ENCODE results near the gene KIRREL3. TPM values are rescaled to one million over a fixed set of nuclear protein-coding genes. Genes with fewer than 3 reads are reported as not detected.

The KIRREL3 gene
- total RNA-seq, 1 donor from 2014 or later, result under 0.01 TPM

DNA sequence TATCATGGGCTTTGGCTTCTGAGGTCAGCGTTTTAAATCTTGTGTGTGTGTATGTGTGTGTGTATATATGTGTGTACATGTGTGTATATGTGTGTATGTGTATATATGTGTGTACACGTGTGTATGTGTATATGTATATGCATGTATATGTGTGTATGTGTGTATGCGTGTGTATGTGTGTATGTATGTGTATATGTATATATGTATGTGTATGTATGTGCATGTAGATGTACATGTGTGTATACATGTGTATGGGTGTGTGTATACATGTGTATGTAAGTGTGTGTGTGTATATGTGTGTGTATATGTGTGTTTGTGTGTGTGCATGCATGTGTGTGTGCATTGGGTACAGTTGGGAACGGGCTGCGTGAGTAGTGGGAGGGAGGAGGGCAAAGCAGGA is 522.1 kb downstream of the KIRREL3 start:
- H3K4me1 ChIP-seq (ENCODE audit: control insufficient read depth in 3 of 3, insufficient read depth in 3 of 3, low read length in 3 of 3), result peaks cover 3 to 4% (median 4%) of the 10 kb centered on the region in 3 donors
- no peaks in the 10 kb centered on the region for H3K27me3 ChIP-seq (ENCODE audit: control insufficient read depth in 3 of 3, insufficient read depth in 3 of 3, low read length in 3 of 3)
- no peaks in the 10 kb centered on the region for H3K9me3 ChIP-seq (ENCODE audit: control insufficient read depth in 3 of 3, low read length in 3 of 3)
- H3K27ac ChIP-seq (ENCODE audit: low read depth, low read length), result no peak overlapping the region
- H3K4me3 ChIP-seq (ENCODE audit: low read length in 3 of 3), result no peak overlapping the region
- H3K36me3 ChIP-seq (ENCODE audit: control insufficient read depth in 3 of 3, insufficient read depth in 3 of 3, low read length in 3 of 3), result no peaks in the 10 kb centered on the region
- no peak overlapping the region for H3K9ac ChIP-seq (ENCODE audit: low read depth in 1 of 3, low read length in 3 of 3)

DNA sequence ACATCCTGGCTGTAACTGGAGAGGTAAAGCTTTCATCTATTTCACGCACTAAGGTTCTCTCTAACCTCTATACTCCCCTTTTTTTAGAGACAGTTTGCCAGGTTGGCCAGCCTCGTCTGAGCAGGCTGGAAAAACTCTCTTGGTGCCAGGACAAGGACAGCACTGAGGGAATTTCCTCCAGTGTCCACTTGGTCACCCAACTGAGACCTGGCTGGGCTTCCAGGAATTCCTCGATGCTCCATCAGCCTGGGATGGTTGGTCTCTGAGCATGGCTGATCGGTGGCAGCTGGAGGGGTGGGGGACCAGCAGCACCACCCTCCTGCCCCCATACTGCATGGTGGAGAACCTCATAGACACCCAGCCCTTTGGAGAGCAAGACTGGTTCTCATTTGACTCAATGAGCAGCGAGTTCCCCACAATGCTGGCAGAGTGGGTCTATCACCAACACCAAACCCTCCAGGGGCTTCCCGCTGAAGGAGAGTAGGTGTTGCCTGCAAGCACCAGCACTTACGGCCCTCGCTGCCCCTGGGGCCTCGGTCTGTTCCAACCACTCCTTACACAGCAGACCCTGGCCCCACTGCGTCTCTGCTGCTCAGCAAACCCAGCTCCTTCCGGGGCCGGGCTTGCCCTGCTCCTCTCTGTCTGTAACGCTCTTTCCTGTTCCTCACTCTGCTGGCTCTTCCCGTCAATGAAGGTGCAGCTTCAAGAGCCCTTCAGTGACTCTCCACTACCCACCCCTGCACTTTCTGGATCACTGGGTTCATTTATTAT is 522.9 kb downstream of the KIRREL3 start:
- no peak overlapping the region for H3K4me3 ChIP-seq (ENCODE audit: low read length in 3 of 3)
- H3K9ac ChIP-seq (ENCODE audit: low read depth in 1 of 3, low read length in 3 of 3), result no peak overlapping the region
- no peaks in the 10 kb centered on the region for H3K27me3 ChIP-seq (ENCODE audit: control insufficient read depth in 3 of 3, insufficient read depth in 3 of 3, low read length in 3 of 3)
- H3K9me3 ChIP-seq (ENCODE audit: control insufficient read depth in 3 of 3, low read length in 3 of 3), result no peaks in the 10 kb centered on the region
- H3K36me3 ChIP-seq (ENCODE audit: control insufficient read depth in 3 of 3, insufficient read depth in 3 of 3, low read length in 3 of 3), result no peaks in the 10 kb centered on the region
- H3K4me1 ChIP-seq (ENCODE audit: control insufficient read depth in 3 of 3, insufficient read depth in 3 of 3, low read length in 3 of 3), result peaks cover 3 to 4% (median 4%) of the 10 kb centered on the region in 3 donors
- H3K27ac ChIP-seq (ENCODE audit: low read depth, low read length), result no peak overlapping the region

DNA sequence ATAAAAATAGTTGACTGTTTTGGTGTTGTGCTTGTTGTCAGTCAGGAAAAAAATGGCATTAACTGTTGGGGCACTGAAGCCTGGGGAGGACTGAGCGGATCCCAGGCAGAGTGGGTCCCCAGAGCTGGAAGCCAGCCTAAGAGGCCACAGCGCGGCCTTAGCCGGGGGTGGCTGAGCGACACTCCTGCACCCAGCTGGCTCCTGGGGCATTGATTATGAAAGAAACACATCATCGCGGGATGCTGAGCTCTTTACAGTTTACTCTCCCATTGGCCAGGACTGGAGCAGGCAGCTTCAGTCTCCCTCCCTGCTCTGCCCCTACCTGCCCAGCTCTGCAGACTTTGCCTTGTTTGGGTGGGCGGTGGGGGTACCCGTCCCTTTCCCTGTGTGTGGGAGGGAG is 523.6 kb downstream of the KIRREL3 start:
- Histone ChIP-seq H3K4me1 (ENCODE audit: control insufficient read depth in 3 of 3, insufficient read depth in 3 of 3, low read length in 3 of 3) (peaks cover 3 to 4% (median 4%) of the 10 kb centered on the region in 3 donors), H3K4me3 (ENCODE audit: low read length in 3 of 3) (no peak overlapping the region), H3K36me3 (ENCODE audit: control insufficient read depth in 3 of 3, insufficient read depth in 3 of 3, low read length in 3 of 3) (no peaks in the 10 kb centered on the region), H3K27me3 (ENCODE audit: control insufficient read depth in 3 of 3, insufficient read depth in 3 of 3, low read length in 3 of 3) (no peaks in the 10 kb centered on the region), H3K9me3 (ENCODE audit: control insufficient read depth in 3 of 3, low read length in 3 of 3) (no peaks in the 10 kb centered on the region), H3K9ac (ENCODE audit: low read depth in 1 of 3, low read length in 3 of 3) (no peak overlapping the region), H3K27ac (ENCODE audit: low read depth, low read length) (no peak overlapping the region)

DNA sequence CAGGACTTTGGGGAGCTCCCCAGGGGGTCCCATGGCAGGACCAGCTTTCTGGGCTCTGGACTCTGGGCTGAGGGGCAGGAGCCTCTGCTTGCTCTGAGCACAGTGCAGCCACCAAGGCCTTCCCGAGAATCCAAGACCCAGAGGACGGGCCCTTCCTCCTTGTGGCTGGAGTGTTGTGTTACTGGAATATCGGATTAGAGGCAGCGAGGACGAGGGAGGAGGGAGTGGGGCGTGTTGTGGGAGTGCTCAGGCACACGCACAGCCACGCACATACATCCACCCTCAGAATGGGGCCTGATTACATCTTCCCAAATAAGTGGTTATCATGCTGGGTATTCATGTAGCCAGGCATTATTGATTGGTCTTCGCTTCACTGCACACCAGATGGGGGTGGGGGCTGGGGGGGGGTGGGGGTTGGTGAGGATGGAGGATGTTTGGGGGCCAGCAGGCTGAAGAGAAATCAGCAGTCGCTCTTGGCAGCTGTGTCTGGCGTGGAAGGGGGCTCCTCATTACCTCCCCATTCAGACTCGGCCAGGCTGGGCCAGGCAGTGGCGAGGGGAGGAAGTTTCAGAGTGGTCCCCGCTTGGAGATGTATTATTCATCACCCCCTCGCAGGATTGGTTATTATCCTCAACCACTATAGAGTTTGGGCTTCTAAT is 524.2 kb downstream of the KIRREL3 start:
- no peak overlapping the region for H3K9ac ChIP-seq (ENCODE audit: low read depth in 1 of 3, low read length in 3 of 3)
- H3K9me3 ChIP-seq (ENCODE audit: control insufficient read depth in 3 of 3, low read length in 3 of 3), result no peaks in the 10 kb centered on the region
- no peaks in the 10 kb centered on the region for H3K27me3 ChIP-seq (ENCODE audit: control insufficient read depth in 3 of 3, insufficient read depth in 3 of 3, low read length in 3 of 3)
- H3K36me3 ChIP-seq (ENCODE audit: control insufficient read depth in 3 of 3, insufficient read depth in 3 of 3, low read length in 3 of 3), result no peaks in the 10 kb centered on the region
- H3K4me1 ChIP-seq (ENCODE audit: control insufficient read depth in 3 of 3, insufficient read depth in 3 of 3, low read length in 3 of 3), result peaks cover 3 to 4% (median 4%) of the 10 kb centered on the region in 3 donors
- H3K27ac ChIP-seq (ENCODE audit: low read depth, low read length), result no peak overlapping the region
- H3K4me3 ChIP-seq (ENCODE audit: low read length in 3 of 3), result no peak overlapping the region

DNA sequence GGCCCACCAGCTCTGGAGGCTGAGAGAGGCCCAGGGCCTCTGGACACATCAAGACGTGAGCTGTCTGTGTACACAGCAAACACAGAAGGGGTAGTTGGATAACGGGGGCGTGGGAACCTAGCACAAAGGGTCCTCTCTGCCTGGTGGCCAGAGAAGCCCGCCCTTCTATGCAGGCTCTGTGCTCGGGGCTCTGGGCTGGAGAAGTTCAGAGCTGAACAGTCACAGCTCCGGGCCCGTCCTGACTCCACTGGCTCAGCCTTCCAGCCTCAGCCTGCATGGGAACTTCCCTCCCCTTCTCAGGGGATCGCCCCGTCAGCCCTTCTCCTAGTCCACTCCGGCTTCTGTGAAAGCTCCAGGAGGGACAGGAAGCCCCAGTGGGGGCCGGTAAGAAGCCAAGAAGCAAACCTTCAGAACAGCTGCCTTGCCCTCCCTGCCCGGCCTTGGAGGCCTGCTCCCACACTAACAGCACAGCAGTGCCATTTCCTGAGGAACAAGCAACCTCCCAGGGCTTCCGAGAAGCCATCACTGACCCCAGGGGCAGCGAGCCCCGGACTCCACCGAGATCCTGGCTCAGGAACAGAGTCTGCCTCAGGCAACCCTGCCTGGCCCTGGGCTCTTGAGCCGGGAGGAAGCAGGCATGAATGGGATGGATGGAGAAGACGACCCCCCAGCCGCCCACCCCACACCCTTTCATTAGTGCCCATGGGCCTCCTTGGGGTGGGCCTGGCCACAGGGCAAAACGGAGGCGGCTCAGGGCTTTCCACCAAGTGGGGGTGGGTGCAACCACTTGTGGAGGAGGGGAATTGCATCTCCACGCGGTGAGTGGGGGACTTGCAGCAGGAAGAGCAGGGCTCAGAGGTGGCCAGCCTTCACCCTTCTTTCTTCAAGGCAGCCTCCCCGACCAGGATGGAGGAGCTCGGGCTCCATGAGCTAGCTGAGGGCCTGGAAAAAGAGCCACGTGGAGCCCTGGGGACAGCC is 525.3 kb downstream of the KIRREL3 start:
- H3K9ac ChIP-seq (ENCODE audit: low read depth in 1 of 3, low read length in 3 of 3), result no peak overlapping the region
- H3K27ac ChIP-seq (ENCODE audit: low read depth, low read length), result no peak overlapping the region
- H3K9me3 ChIP-seq (ENCODE audit: control insufficient read depth in 3 of 3, low read length in 3 of 3), result no peaks in the 10 kb centered on the region
- no peaks in the 10 kb centered on the region for H3K36me3 ChIP-seq (ENCODE audit: control insufficient read depth in 3 of 3, insufficient read depth in 3 of 3, low read length in 3 of 3)
- H3K4me3 ChIP-seq (ENCODE audit: low read length in 3 of 3), result no peak overlapping the region
- no peaks in the 10 kb centered on the region for H3K27me3 ChIP-seq (ENCODE audit: control insufficient read depth in 3 of 3, insufficient read depth in 3 of 3, low read length in 3 of 3)
- peaks cover 0 to under 1% (median under 1%) of the 10 kb centered on the region in 3 donors for H3K4me1 ChIP-seq (ENCODE audit: control insufficient read depth in 3 of 3, insufficient read depth in 3 of 3, low read length in 3 of 3)

DNA sequence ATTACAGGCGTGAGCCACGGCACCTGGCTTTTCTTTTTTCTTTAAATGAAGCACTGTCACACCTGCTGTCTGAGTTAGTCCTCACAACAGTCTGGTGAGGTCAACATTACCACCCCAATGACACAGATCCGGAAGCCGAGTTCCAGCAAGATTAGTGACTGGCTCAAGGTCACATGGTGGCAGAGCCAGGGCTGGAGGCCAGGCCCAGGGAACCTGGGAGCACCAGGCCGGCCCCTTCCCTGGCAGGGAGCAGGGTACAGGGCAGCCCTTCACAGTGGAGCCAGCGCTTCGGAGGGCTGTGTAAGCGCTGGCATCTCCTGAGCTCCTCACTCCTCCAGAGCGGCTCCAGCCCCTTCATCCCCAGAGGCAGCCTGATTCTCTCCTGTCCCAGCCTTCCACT is 526.4 kb downstream of the KIRREL3 start:
- Histone ChIP-seq H3K4me3 (ENCODE audit: low read length in 3 of 3) (no peak overlapping the region), H3K36me3 (ENCODE audit: control insufficient read depth in 3 of 3, insufficient read depth in 3 of 3, low read length in 3 of 3) (no peaks in the 10 kb centered on the region), H3K27me3 (ENCODE audit: control insufficient read depth in 3 of 3, insufficient read depth in 3 of 3, low read length in 3 of 3) (no peaks in the 10 kb centered on the region), H3K9me3 (ENCODE audit: control insufficient read depth in 3 of 3, low read length in 3 of 3) (no peaks in the 10 kb centered on the region), H3K9ac (ENCODE audit: low read depth in 1 of 3, low read length in 3 of 3) (no peak overlapping the region), H3K4me1 (ENCODE audit: control insufficient read depth in 3 of 3, insufficient read depth in 3 of 3, low read length in 3 of 3) (no peaks in the 10 kb centered on the region), H3K27ac (ENCODE audit: low read depth, low read length) (no peak overlapping the region)

DNA sequence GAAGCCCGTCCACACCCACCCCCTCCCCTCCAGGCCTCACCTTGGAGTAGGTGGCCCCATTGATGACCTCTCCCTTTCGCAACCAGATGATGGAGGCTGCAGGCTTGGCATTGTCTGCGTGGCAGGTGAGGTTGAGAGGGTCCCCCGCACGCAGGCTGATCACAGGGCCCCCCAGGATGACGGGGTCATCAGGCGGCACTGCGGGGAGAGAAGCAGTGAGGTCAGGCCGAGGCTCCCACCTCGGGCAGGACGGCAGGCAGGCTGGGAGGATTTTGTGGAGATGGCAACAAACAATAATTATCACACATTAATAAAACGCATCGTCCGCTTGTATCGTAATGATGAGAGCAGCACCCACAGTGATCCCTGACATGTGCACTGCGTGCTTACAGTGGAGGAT is 527.3 kb downstream of the KIRREL3 start:
- no peaks in the 10 kb centered on the region for H3K9me3 ChIP-seq (ENCODE audit: control insufficient read depth in 3 of 3, low read length in 3 of 3)
- no peak overlapping the region for H3K9ac ChIP-seq (ENCODE audit: low read depth in 1 of 3, low read length in 3 of 3)
- no peaks in the 10 kb centered on the region for H3K4me1 ChIP-seq (ENCODE audit: control insufficient read depth in 3 of 3, insufficient read depth in 3 of 3, low read length in 3 of 3)
- no peak overlapping the region for H3K27ac ChIP-seq (ENCODE audit: low read depth, low read length)
- no peaks in the 10 kb centered on the region for H3K27me3 ChIP-seq (ENCODE audit: control insufficient read depth in 3 of 3, insufficient read depth in 3 of 3, low read length in 3 of 3)
- H3K4me3 ChIP-seq (ENCODE audit: low read length in 3 of 3), result no peak overlapping the region
- H3K36me3 ChIP-seq (ENCODE audit: control insufficient read depth in 3 of 3, insufficient read depth in 3 of 3, low read length in 3 of 3), result no peaks in the 10 kb centered on the region

DNA sequence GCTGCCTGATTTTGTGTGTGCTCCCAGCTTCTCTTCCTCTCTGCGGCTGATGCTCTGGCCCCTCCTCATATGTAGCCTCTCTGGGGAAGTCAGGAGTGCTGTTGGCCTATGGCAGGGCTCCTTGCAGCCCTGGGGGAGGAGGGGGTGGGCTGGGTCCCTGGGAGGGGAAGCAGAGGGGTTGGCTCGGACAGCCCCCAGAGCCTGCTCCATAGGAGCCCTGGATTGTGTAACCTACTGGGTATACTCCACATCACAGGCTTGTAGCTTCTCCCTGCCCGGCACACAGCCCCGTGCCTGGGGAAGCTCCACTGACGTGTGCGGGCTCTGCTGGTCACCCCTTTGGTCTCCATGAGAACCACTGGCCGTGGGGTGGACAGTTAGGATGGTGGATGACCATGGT is 531.3 kb downstream of the KIRREL3 start:
- no peak overlapping the region for H3K9ac ChIP-seq (ENCODE audit: low read depth in 1 of 3, low read length in 3 of 3)
- peaks cover 0 to 2% (median 0%) of the 10 kb centered on the region in 3 donors for H3K9me3 ChIP-seq (ENCODE audit: control insufficient read depth in 3 of 3, low read length in 3 of 3)
- no peak overlapping the region for H3K27ac ChIP-seq (ENCODE audit: low read depth, low read length)
- H3K4me3 ChIP-seq (ENCODE audit: low read length in 3 of 3), result no peak overlapping the region
- peaks cover 3 to 5% (median 4%) of the 10 kb centered on the region in 3 donors for H3K4me1 ChIP-seq (ENCODE audit: control insufficient read depth in 3 of 3, insufficient read depth in 3 of 3, low read length in 3 of 3)
- H3K36me3 ChIP-seq (ENCODE audit: control insufficient read depth in 3 of 3, insufficient read depth in 3 of 3, low read length in 3 of 3), result no peaks in the 10 kb centered on the region
- no peaks in the 10 kb centered on the region for H3K27me3 ChIP-seq (ENCODE audit: control insufficient read depth in 3 of 3, insufficient read depth in 3 of 3, low read length in 3 of 3)

DNA sequence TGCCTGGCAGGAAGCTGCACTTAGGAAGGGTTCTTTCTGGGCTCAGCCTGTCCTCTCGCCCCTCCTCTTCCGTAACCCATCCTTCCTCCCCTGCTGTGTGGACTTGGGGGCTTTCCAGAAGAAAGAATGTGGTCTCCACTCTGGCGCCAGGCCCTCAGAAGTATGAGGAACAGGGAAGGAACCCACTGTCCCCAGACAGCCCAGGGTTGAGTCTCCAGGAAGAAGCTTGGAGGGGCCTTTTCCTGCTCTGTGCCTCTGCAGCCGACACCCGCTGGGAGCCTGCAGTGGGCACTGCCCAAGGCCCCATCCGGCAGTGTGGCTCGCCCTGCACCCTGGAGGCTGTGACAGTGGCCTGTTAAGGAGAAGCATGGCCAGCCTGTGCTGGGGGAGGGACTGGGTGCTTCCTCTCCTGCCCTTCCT is 532.5 kb downstream of the KIRREL3 start:
- Histone ChIP-seq H3K9me3 (ENCODE audit: control insufficient read depth in 3 of 3, low read length in 3 of 3) (peaks cover 0 to 2% (median 0%) of the 10 kb centered on the region in 3 donors), H3K27ac (ENCODE audit: low read depth, low read length) (no peak overlapping the region), H3K9ac (ENCODE audit: low read depth in 1 of 3, low read length in 3 of 3) (no peak overlapping the region), H3K4me3 (ENCODE audit: low read length in 3 of 3) (no peak overlapping the region), H3K36me3 (ENCODE audit: control insufficient read depth in 3 of 3, insufficient read depth in 3 of 3, low read length in 3 of 3) (no peaks in the 10 kb centered on the region), H3K27me3 (ENCODE audit: control insufficient read depth in 3 of 3, insufficient read depth in 3 of 3, low read length in 3 of 3) (no peaks in the 10 kb centered on the region), H3K4me1 (ENCODE audit: control insufficient read depth in 3 of 3, insufficient read depth in 3 of 3, low read length in 3 of 3) (peaks cover 3 to 5% (median 4%) of the 10 kb centered on the region in 3 donors)
